Keratinocyte (primary cell): Measurements from ENCODE around the gene CCL8. TPM values are rescaled to one million over a fixed set of nuclear protein-coding genes. Genes with fewer than 3 reads are reported as not detected.

Experiments
- DNase-seq: peaks from one replicate; pipeline ENCODE4 v3.0.0-alpha.2; 2011; ENCODE audit warnings: low read depth, missing footprints, low spot score
- FAIRE-seq: peaks from 2 replicates; lab custom pipeline; 2011; peaks lifted over from hg19 to GRCh38; lab: Jason Lieb, UNC
- H2AFZ ChIP-seq: 2 replicates; pipeline ENCODE4 v1.6.0; 2012; ENCODE audit warnings: low read length, control low read depth, inconsistent platforms; ENCODE audit not compliant: control insufficient read depth
- H3K27ac ChIP-seq: 2 replicates; pipeline ENCODE4 v1.5.1; 2011; ENCODE audit warnings: low read length; ENCODE audit not compliant: control insufficient read depth, insufficient read depth
- H3K27me3 ChIP-seq: 3 replicates; pipeline ENCODE4 v1.6.0; 2011; ENCODE audit warnings: low read length; ENCODE audit not compliant: control insufficient read depth, insufficient read depth; ENCODE audit errors: extremely low read depth
- H3K36me3 ChIP-seq, 2 experiments: 2 replicates in 1 of 2; 3 replicates in 1 of 2; pipeline ENCODE4 v1.5.1; 2011; ENCODE audit warnings: low read length in 2 of 2, mild to moderate bottlenecking in 1 of 2; ENCODE audit not compliant: control insufficient read depth in 2 of 2, insufficient read depth in 2 of 2; ENCODE audit errors: extremely low read depth in 1 of 2
- H3K4me1 ChIP-seq: 3 replicates; pipeline ENCODE4 v1.5.1; 2011; ENCODE audit warnings: low read length; ENCODE audit not compliant: control insufficient read depth, insufficient read depth; ENCODE audit errors: extremely low read depth
- H3K4me2 ChIP-seq: 3 replicates; pipeline ENCODE4 v1.6.0; 2011; ENCODE audit warnings: low read depth, low read length; ENCODE audit not compliant: control insufficient read depth, insufficient read depth; ENCODE audit errors: extremely low read depth
- H3K4me3 ChIP-seq, 3 experiments: fragments of 200-600 bp in 1 of 3; sonication (generic) in 1 of 3; 2 replicates in 2 of 3; 3 replicates in 1 of 3; pipeline ENCODE4 v1.5.1; 2011 to 2016; ENCODE audit warnings: low read length in 3 of 3, mild to moderate bottlenecking in 3 of 3, control low read depth in 2 of 3, inconsistent platforms in 1 of 3, low read depth in 1 of 3, mixed read lengths in 1 of 3, mixed run types in 1 of 3, moderate library complexity in 1 of 3; ENCODE audit not compliant: control insufficient read depth in 2 of 3, insufficient read depth in 2 of 3; ENCODE audit errors: extremely low read depth in 1 of 3
- H3K79me2 ChIP-seq: 2 replicates; pipeline ENCODE4 v1.6.0; 2012; ENCODE audit warnings: low read length; ENCODE audit not compliant: control insufficient read depth, insufficient read depth
- H3K9ac ChIP-seq: 3 replicates; pipeline ENCODE4 v1.6.0; 2011; ENCODE audit warnings: low read length; ENCODE audit not compliant: control insufficient read depth, insufficient read depth; ENCODE audit errors: extremely low read depth
- H3K9me1 ChIP-seq: 3 replicates; pipeline ENCODE4 v1.6.0; 2011; ENCODE audit warnings: low read length; ENCODE audit not compliant: control insufficient read depth, insufficient read depth; ENCODE audit errors: extremely low read depth
- H3K9me3 ChIP-seq: 2 replicates; pipeline ENCODE4 v1.5.1; 2012; ENCODE audit warnings: low read depth, low read length; ENCODE audit not compliant: control insufficient read depth
- H4K20me1 ChIP-seq: 3 replicates; pipeline ENCODE4 v1.6.0; 2011; ENCODE audit warnings: low read length; ENCODE audit not compliant: control insufficient read depth, insufficient read depth; ENCODE audit errors: extremely low read depth
- EZH2 ChIP-seq: IDR thresholded peaks from one replicate; pipeline ENCODE4 v1.6.1; 2012; ENCODE audit warnings: inconsistent platforms, mild to moderate bottlenecking, low read length, moderate library complexity
- dilution Hi-C: fragments of 300-500 bp; cut with MboI; formaldehyde crosslinking; loops from one replicate; pipeline ENCODE4 v1.7.0; 2020; ENCODE audit warnings: low sequenced_read_pairs; ENCODE audit not compliant: extremely low pct_ligation_motif_present
- polyA plus RNA-seq, 5 experiments: library from polyadenylated mRNA; depleted of rRNA in 3 of 5; stranded (reverse) in 3 of 5; stranded (forward) in 1 of 5; unstranded in 1 of 5; fragments of >200 nt; gene quantifications; 1 replicate in 1 of 5; 2 replicates in 3 of 5; 3 replicates in 1 of 5; pipeline versions ENCODE4 v1.2.1 to v1.2.3, GENCODE V29; 2011 to 2012; ENCODE audit warnings: missing spikeins in 2 of 5, low read depth in 1 of 5, low replicate concordance in 1 of 5
- TF ChIP-seq, protein P1 (sequence below), 3 experiments: IDR thresholded peaks in 1 of 3; conservative IDR thresholded peaks in 1 of 3; optimal IDR thresholded peaks in 1 of 3; 2 replicates in 2 of 3; 3 replicates in 1 of 3; pipeline versions ENCODE3 to v1.5.1; 2011; ENCODE audit warnings: low read length in 3 of 3, mild to moderate bottlenecking in 3 of 3, moderate library complexity in 2 of 3, control low read depth in 1 of 3, inconsistent platforms in 1 of 3; ENCODE audit not compliant: insufficient read depth in 2 of 3; ENCODE audit errors: extremely low read depth in 1 of 3

Gene CCL8
- polyA plus RNA-seq, 1 donor (not counting 4 experiments of a cell fraction or from before 2014, with no cell fraction given) = not detected

- Histone ChIP-seq H3K9ac (no peak overlapping the region), H2AFZ (no peak overlapping the region), H3K79me2 (no peaks in the 10 kb centered on the region), H3K9me1 (no peaks in the 10 kb centered on the region), H3K9me3 (no peaks in the 10 kb centered on the region), H3K4me1 (no peaks in the 10 kb centered on the region), H3K4me2 (no peak overlapping the region), H3K4me3 (no peak overlapping the region), H3K36me3 (no peaks in the 10 kb centered on the region), H3K27ac (no peak overlapping the region), H4K20me1 (no peaks in the 10 kb centered on the region), H3K27me3 (no peaks in the 10 kb centered on the region)
- no peak for DNase-seq
- no peak for FAIRE-seq
- dilution Hi-C loops = no loop called here
- TF ChIP-seq, protein P1, sequence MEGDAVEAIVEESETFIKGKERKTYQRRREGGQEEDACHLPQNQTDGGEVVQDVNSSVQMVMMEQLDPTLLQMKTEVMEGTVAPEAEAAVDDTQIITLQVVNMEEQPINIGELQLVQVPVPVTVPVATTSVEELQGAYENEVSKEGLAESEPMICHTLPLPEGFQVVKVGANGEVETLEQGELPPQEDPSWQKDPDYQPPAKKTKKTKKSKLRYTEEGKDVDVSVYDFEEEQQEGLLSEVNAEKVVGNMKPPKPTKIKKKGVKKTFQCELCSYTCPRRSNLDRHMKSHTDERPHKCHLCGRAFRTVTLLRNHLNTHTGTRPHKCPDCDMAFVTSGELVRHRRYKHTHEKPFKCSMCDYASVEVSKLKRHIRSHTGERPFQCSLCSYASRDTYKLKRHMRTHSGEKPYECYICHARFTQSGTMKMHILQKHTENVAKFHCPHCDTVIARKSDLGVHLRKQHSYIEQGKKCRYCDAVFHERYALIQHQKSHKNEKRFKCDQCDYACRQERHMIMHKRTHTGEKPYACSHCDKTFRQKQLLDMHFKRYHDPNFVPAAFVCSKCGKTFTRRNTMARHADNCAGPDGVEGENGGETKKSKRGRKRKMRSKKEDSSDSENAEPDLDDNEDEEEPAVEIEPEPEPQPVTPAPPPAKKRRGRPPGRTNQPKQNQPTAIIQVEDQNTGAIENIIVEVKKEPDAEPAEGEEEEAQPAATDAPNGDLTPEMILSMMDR (optimal IDR thresholded peaks at IDR 0.05 in 1 of 3, IDR thresholded peaks at IDR 0.05 in 1 of 3, conservative IDR thresholded peaks at IDR 0.05 in 1 of 3; ENCODE audit: extremely low read depth in 1 of 3, insufficient read depth in 2 of 3, low read length in 3 of 3) = no peak
- TF ChIP-seq EZH2 = no peak
These were observed 27.8 kb downstream of the CCL8 start for GRCh38 chr17:34347063-34347462.

DNA sequence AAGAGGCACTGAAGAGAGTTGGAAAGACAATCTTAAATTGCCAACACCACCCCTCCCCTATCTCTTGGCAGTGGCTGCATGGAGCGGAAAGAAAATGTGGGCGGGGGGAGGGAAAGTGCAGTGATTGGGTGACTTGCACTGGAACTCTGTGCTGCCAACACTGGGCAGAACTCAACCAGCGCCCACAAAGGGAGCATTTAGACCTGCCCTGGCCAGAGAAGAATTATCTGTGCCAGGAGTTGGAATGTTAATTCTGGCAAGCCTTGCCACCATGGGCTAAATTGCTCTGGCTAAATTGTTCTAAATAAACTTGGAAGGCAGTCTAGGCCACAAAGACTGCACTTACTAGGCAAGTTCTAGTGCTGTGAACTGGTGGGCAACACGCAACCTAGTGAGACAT lies 30.5 kb downstream of the CCL8 start:
- no peaks in the 10 kb centered on the region for H4K20me1 ChIP-seq
- no peak overlapping the region for H3K27ac ChIP-seq
- H3K9me3 ChIP-seq = no peaks in the 10 kb centered on the region
- H3K4me1 ChIP-seq = no peaks in the 10 kb centered on the region
- H3K36me3 ChIP-seq = no peaks in the 10 kb centered on the region
- H3K79me2 ChIP-seq = no peaks in the 10 kb centered on the region
- no peak for FAIRE-seq
- H3K27me3 ChIP-seq = no peaks in the 10 kb centered on the region
- no peak overlapping the region for H2AFZ ChIP-seq
- dilution Hi-C loops = loop anchor here (25.0 kb wide), 1 partner anchor 137 kb away; no protein-coding TSS in a partner anchor
- no peak overlapping the region for H3K4me3 ChIP-seq
- no peak for TF ChIP-seq EZH2
- TF ChIP-seq, protein P1 (optimal IDR thresholded peaks at IDR 0.05 in 1 of 3, IDR thresholded peaks at IDR 0.05 in 1 of 3, conservative IDR thresholded peaks at IDR 0.05 in 1 of 3; ENCODE audit: extremely low read depth in 1 of 3, insufficient read depth in 2 of 3, low read length in 3 of 3) = no peak
- H3K9me1 ChIP-seq = no peaks in the 10 kb centered on the region
- no peak overlapping the region for H3K4me2 ChIP-seq
- no peak overlapping the region for H3K9ac ChIP-seq
- no peak for DNase-seq
